Measurements from ENCODE around the gene NACC1.

NACC1 gene

GRCh38 chr19:13099073-13099999 lies 18.7 kb upstream of the NACC1 start:
- TF ChIP-seq ZNF23 (tag by site-specific recombination; IDR thresholded peaks at IDR 0.05; ENCODE audit: borderline replicate concordance), result no peak
- TF ChIP-seq ZNF549 (tag by site-specific recombination; IDR thresholded peaks at IDR 0.05), result no peak
- TF ChIP-seq ZNF610 (tag by site-specific recombination; IDR thresholded peaks at IDR 0.05; ENCODE audit: borderline replicate concordance), result no peak
- no peak for TF ChIP-seq TCF7L2 (IDR thresholded peaks at IDR 0.05; ENCODE audit: borderline replicate concordance, low read depth, low read length)
- TF ChIP-seq SP7 (tag by site-specific recombination; IDR thresholded peaks at IDR 0.05), result no peak
- no peak for TF ChIP-seq ZNF350 (tag by site-specific recombination; IDR thresholded peaks at IDR 0.05)
- TF ChIP-seq ZNF2 (tag by site-specific recombination; IDR thresholded peaks at IDR 0.05), result no peak
- TF ChIP-seq ZBTB10 (tag by site-specific recombination; IDR thresholded peaks at IDR 0.05), result no peak
- no peak for TF ChIP-seq ZNF302 (tag by site-specific recombination; IDR thresholded peaks at IDR 0.05; ENCODE audit: low read depth)
- no peak for TF ChIP-seq ZFP37 (tag by site-specific recombination; IDR thresholded peaks at IDR 0.05)
- no peak for TF ChIP-seq ZFP69B (tag by site-specific recombination; IDR thresholded peaks at IDR 0.05)
- TF ChIP-seq ZNF48 (tag by site-specific recombination; IDR thresholded peaks at IDR 0.05), result no peak
- TF ChIP-seq ZNF132 (tag by site-specific recombination; IDR thresholded peaks at IDR 0.05; ENCODE audit: borderline replicate concordance), result no peak
- peaks cover 0 to 18% of the 10 kb centered on the region in 2 experiments; a peak in 1 of 3 replicates for H3K36me3 ChIP-seq (ENCODE audit: control insufficient read depth in 2 of 2, insufficient read depth in 1 of 2, low read length in 2 of 2)
- no peak overlapping the region for H3K4me3 ChIP-seq (ENCODE audit: low read depth, low read length)
- H3K27ac ChIP-seq (ENCODE audit: extremely low read depth, low read depth, low read length), result no peak overlapping the region
- CTCF ChIA-PET, result interaction anchor here (0.5 to 0.6 kb wide), 3 partner anchors 25 to 476 kb away, joined by 3 to 4 read pairs (median 3); no protein-coding TSS in a partner anchor
- POLR2A ChIA-PET, result no interaction called here
- H3K9me3 ChIP-seq (ENCODE audit: control insufficient read depth, insufficient read depth, low read depth, low read length), result no peaks in the 10 kb centered on the region
- no peaks in the 10 kb centered on the region for H3K4me1 ChIP-seq (ENCODE audit: control insufficient read depth, insufficient read depth, low read length)

GRCh38 chr19:13100031-13100588 lies 18.0 kb upstream of the NACC1 start:
- POLR2A ChIA-PET, result no interaction called here
- Histone ChIP-seq H3K4me3 (ENCODE audit: low read depth, low read length) (no peak overlapping the region), H3K9me3 (ENCODE audit: control insufficient read depth, insufficient read depth, low read depth, low read length) (no peaks in the 10 kb centered on the region), H3K36me3 (ENCODE audit: control insufficient read depth in 2 of 2, insufficient read depth in 1 of 2, low read length in 2 of 2) (peaks cover 0 to 25% of the 10 kb centered on the region in 2 experiments; a peak in 1 of 3 replicates), H3K4me1 (ENCODE audit: control insufficient read depth, insufficient read depth, low read length) (no peaks in the 10 kb centered on the region), H3K27ac (ENCODE audit: extremely low read depth, low read depth, low read length) (no peak overlapping the region)
- CTCF ChIA-PET, result interaction anchor here (0.5 to 1.1 kb wide), 4 partner anchors 26 to 475 kb away, joined by 3 to 4 read pairs (median 4); no protein-coding TSS in a partner anchor
- TF ChIP-seq HIC1 (tag by site-specific recombination; IDR thresholded peaks at IDR 0.05), result 0 out of 2 replicates have a peak, but pooled peaks have one; percentile 19
- no peak for TF ChIP-seq ZNF48 (tag by site-specific recombination; IDR thresholded peaks at IDR 0.05)
- 0 out of 2 replicates have a peak, but pooled peaks have one; percentile 73 for TF ChIP-seq ZNF311 (tag by site-specific recombination; IDR thresholded peaks at IDR 0.05; ENCODE audit: borderline replicate concordance)
- 0 out of 2 replicates have a peak, but pooled peaks have one; percentile 19 for TF ChIP-seq KLF8 (tag by site-specific recombination; IDR thresholded peaks at IDR 0.05)
- 0 out of 2 replicates have a peak, but pooled peaks have one; percentile 56 for TF ChIP-seq ZNF169 (tag by site-specific recombination; IDR thresholded peaks at IDR 0.05)
- TF ChIP-seq ZNF692 (tag by site-specific recombination; IDR thresholded peaks at IDR 0.05), result no peak
- 0 out of 2 replicates have a peak, but pooled peaks have one; percentile 25 for TF ChIP-seq ZNF600 (tag by site-specific recombination; IDR thresholded peaks at IDR 0.05)
- peak; percentile 33; the same call in 1 of the 2 replicates for TF ChIP-seq BCL6B (tag by site-specific recombination; IDR thresholded peaks at IDR 0.05)
